ES-I3 (cell line): ENCODE results near the gene CCDC154.
"Not testable (repeated sequence)": the region's sequence is repeated elsewhere in the genome, so short reads cannot be mapped to it uniquely, and the experiment has no call there.

Experiments used
- H3K36me3 ChIP-seq: 2 replicates; pipeline ENCODE4 v1.6.1; 2013; ENCODE audit warnings: mild to moderate bottlenecking, low read length, control low read depth, moderate library complexity; ENCODE audit not compliant: insufficient read depth
- H3K4me1 ChIP-seq: 2 replicates; pipeline ENCODE4 v1.6.1; 2013; ENCODE audit warnings: mild to moderate bottlenecking, control low read depth, low read length; ENCODE audit not compliant: insufficient read depth
- H3K9ac ChIP-seq: 2 replicates; pipeline ENCODE4 v1.6.1; 2013; ENCODE audit warnings: low read depth, mild to moderate bottlenecking, low read length, moderate library complexity
- H3K9me3 ChIP-seq: 2 replicates; pipeline ENCODE4 v1.6.1; 2013; ENCODE audit warnings: mild to moderate bottlenecking, low read length, moderate library complexity; ENCODE audit not compliant: control insufficient read depth, insufficient read depth

Gene CCDC154

DNA sequence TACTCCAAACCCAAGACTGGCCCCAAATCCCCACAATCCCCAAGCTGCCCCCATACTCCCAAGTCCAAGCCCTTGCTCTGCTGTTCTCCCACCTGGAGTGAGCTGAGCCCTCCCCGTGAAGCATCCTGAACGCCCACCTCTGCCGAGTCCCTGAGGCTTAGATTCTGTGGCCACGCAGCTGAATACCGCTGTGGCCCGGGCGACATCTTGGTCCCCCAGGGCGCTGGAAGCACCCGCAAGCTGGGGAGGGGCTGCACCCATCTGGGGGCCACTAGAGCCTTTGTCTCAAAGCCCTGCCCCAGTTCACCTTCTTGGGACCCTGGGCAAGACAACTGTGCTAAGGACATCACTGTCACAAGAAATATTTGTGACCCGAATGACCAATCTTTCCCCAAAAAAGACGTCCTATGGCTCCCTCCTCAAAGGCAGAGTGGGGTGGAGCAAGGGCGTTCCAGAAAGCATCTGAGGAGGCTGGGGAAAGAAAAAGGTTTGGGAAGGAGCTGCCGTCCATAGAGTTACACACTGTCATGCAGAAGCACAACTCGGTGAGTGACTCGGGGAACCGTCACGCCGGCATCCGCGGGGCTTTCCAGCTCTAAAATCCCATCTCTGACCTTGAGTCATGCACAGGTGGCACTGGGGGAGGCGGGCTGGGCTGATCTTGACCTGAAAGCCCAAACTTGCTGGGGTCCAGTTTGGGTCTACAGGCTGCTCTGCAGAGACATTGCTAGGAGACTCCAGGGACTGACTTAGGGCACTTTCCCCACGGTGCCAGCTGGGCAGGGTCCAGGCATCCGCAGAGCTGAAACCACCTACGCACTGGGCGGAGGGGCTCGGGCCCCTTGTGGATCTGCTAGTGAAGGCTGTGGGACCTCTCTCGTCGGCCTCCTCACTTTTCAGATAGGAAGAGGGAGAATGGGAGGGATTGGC lies 37.8 kb upstream of the CCDC154 start:
- H3K9me3 ChIP-seq: peaks cover 9% of the 10 kb centered on the region
- no peak overlapping the region for H3K9ac ChIP-seq
- no peaks in the 10 kb centered on the region for H3K4me1 ChIP-seq
- no peaks in the 10 kb centered on the region for H3K36me3 ChIP-seq

DNA sequence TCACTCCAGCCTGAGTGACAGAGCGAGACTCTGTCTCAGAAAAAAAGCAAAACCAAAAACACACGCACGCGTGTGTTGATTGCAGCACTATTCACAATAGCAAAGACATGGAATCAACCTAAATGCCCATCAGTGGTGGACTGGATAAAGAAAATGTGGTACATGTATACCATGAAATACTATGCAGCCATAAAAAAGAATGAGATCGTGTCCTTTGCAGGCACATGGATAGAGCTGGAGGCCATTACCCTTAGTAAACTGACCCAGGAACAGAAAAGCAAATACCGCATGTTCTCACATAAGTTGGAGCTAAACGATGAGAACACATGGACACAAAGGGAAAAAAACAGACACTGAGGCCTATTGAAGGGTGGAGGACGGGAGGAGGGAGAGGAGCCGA lies 34.6 kb upstream of the CCDC154 start:
- not testable (repeated sequence) for H3K36me3 ChIP-seq, H3K9ac ChIP-seq, H3K4me1 ChIP-seq
- H3K9me3 ChIP-seq: peaks cover 11% of the 10 kb centered on the region

DNA sequence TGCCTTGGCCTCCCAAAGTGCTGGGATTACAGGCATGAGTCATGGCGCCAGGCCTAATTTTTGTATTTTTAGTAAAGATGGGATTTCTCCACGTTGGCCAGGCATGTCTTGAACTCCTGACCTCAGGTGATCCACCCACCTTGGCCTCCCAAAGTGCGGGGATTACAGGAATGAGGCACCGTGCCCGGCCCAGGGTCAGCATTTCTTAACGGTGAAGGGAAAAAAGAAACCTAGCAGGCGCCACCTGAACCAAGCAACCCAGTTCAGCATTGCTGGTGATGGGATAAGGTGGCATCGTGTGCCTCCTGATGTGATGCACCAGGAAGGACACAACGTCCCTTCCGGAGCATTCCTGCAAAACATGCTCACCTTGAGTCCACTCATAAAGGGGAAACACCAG lies 32.7 kb upstream of the CCDC154 start:
- Histone ChIP-seq H3K4me1 (no peaks in the 10 kb centered on the region), H3K9ac (no peak overlapping the region), H3K9me3 (peaks cover 11% of the 10 kb centered on the region), H3K36me3 (no peaks in the 10 kb centered on the region)

- Histone ChIP-seq H3K36me3 (no peaks in the 10 kb centered on the region), H3K4me1 (no peaks in the 10 kb centered on the region), H3K9me3 (peaks cover 11% of the 10 kb centered on the region), H3K9ac (peak overlapping the region; percentile 92)
These were observed 31.3 kb upstream of the CCDC154 start for GRCh38 chr16:1475552-1476114.

GRCh38 chr16:1474796-1475551 lies 30.6 kb upstream of the CCDC154 start, which contains the start of gene CLCN7:
Gene CLCN7, minus strand, starts transcription at chr16:1475028. Its CDS starts 54 bp downstream, at chr16:1474974.
- H3K9me3 ChIP-seq: peaks cover 11% of the 10 kb centered on the region
- H3K9ac ChIP-seq: peak within 1 kb of the TSS; percentile 92
- H3K4me1 ChIP-seq: no peaks in the 10 kb centered on the region
- H3K36me3 ChIP-seq: no peaks in the 10 kb centered on the region

DNA sequence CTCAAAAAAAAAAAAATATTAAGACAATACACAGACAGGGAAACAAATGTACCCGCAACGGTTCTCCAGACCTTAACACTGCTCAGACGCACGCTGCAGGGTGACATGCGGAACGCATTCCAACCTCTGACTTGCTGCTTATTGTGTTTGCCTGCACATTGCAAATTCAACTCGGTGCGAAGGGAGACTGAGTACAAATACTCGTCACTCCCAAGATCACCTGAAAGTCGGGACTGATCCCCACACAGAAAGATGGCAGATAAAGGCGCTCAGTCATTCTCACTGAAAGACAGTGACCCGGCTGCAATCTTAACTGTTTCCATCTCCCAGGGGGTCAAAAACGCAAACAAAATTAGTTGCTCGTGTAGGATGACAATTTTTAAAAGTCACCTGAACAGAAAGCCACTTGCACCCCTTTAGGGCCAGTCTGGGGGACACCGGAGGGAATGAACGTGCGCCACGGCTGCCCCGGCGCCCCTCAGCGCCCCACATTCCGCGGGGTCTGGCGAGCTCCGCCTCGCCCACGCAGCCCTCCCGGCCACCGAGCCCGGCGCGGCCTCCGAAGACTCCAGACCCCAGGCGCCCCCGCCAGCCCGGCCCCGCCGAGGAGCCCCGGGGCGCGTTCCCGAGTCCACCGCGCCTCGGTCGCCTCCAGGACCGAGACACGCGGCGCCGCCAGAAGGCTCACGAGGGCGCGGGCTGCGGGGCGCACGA lies 29.9 kb upstream of the CCDC154 start:
- Histone ChIP-seq H3K9me3 (peaks cover 11% of the 10 kb centered on the region), H3K9ac (peak overlapping the region; percentile 92), H3K4me1 (no peaks in the 10 kb centered on the region), H3K36me3 (no peaks in the 10 kb centered on the region)

GRCh38 chr16:1472974-1473373 lies 28.6 kb upstream of the CCDC154 start:
- Histone ChIP-seq H3K9me3 (peaks cover 10% of the 10 kb centered on the region), H3K4me1 (no peaks in the 10 kb centered on the region), H3K9ac (no peak overlapping the region), H3K36me3 (no peaks in the 10 kb centered on the region)

GRCh38 chr16:1471569-1472194 lies 27.3 kb upstream of the CCDC154 start:
- H3K9me3 ChIP-seq: no peaks in the 10 kb centered on the region
- no peak overlapping the region for H3K9ac ChIP-seq
- H3K36me3 ChIP-seq: no peaks in the 10 kb centered on the region
- no peaks in the 10 kb centered on the region for H3K4me1 ChIP-seq

- Histone ChIP-seq H3K9me3 (no peaks in the 10 kb centered on the region), H3K4me1 (no peaks in the 10 kb centered on the region), H3K9ac (no peak overlapping the region), H3K36me3 (no peaks in the 10 kb centered on the region)
These were observed 26.3 kb upstream of the CCDC154 start for GRCh38 chr16:1470481-1471251.

DNA sequence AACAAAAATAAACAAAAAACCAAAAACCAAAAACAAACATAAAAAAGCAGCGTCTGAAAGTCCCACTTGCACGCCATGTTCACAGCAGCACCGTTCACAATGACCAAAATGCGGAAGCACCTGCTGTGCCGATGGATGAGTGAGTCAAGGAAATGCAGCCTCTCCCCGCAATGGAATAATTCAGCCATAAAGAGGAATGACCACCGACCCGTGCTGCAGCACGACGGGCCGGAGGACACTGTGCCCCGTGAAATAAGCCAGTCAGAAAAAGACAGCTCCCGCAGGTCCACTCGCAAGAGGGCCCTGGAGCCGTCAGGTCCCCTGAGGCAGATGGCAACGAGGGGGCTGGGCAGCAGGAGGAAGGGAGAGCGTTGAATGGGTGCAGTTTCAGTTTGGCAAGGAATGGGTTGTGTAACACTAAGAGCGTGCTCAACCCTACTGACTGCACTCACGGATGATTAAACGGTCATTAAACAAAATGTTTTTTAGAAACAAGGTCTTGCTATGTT lies 25.4 kb upstream of the CCDC154 start:
- H3K4me1 ChIP-seq: no peaks in the 10 kb centered on the region
- no peaks in the 10 kb centered on the region for H3K9me3 ChIP-seq
- H3K36me3 ChIP-seq: no peaks in the 10 kb centered on the region
- no peak overlapping the region for H3K9ac ChIP-seq

GRCh38 chr16:1469141-1469540 lies 24.8 kb upstream of the CCDC154 start:
- not testable (repeated sequence) for H3K36me3 ChIP-seq, H3K4me1 ChIP-seq, H3K9ac ChIP-seq, H3K9me3 ChIP-seq

- H3K9me3 ChIP-seq: no peaks in the 10 kb centered on the region
- no peaks in the 10 kb centered on the region for H3K36me3 ChIP-seq
- H3K4me1 ChIP-seq: no peaks in the 10 kb centered on the region
- no peak overlapping the region for H3K9ac ChIP-seq
These were observed 24.1 kb upstream of the CCDC154 start for GRCh38 chr16:1468426-1468810.

DNA sequence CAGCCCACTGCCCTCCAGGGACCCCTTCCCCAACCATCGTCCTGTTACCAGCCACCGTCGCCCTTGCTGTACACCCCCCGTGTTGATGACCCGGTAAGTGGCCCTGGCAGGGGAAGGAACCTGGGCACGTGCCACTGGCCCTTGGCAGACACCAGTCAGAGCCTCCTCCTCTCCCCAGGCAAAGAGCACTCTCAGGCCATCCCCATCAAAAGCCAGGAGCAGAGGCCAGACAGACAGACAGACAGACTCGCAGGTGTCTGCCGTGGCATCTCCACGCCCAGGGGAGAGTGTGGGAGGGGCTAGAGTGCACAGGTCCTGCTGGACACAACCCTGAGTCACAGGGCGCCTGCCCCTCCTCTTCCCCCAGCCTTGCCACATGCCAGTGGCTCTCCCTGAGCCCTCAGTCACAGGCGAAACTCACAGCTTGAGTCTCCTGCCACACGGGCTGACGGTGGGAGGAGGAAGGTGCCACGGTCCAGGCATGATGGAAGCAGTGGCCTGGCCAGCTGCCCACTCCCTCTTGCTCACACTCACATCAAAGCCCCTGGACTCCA lies 22.7 kb upstream of the CCDC154 start:
- H3K36me3 ChIP-seq: peaks cover 2% of the 10 kb centered on the region; the same call in 1 of the 2 replicates
- no peak overlapping the region for H3K9ac ChIP-seq
- H3K9me3 ChIP-seq: no peaks in the 10 kb centered on the region
- H3K4me1 ChIP-seq: no peaks in the 10 kb centered on the region
